GM19023 (cell line): ENCODE measurements around the gene AWAT1.
A peak's percentile ranks its signal among the peaks of the same experiment; 100 is the strongest.
"Not testable (repeated sequence)": the region's sequence is repeated elsewhere in the genome, so short reads cannot be mapped to it uniquely, and the experiment has no call there.

ENCODE experiments used
- ATAC-seq: cut with Tn5 transposase; IDR thresholded peaks from one replicate; pipeline ENCODE4 v1.9.1; 2021; ENCODE audit warnings: mild to moderate bottlenecking, moderate library complexity; ENCODE audit not compliant: unreplicated experiment

AWAT1 gene

GRCh38 chrX:70260104-70260503 is 25.6 kb downstream of the AWAT1 start, which contains the start of gene P2RY4:
P2RY4 (minus strand) TSS chrX:70260204; CDS start chrX:70259624, 580 bp downstream.
- no peak for ATAC-seq

- ATAC-seq, result no peak
Observed at GRCh38 chrX:70262952-70263567, 28.6 kb downstream of the AWAT1 start.

DNA sequence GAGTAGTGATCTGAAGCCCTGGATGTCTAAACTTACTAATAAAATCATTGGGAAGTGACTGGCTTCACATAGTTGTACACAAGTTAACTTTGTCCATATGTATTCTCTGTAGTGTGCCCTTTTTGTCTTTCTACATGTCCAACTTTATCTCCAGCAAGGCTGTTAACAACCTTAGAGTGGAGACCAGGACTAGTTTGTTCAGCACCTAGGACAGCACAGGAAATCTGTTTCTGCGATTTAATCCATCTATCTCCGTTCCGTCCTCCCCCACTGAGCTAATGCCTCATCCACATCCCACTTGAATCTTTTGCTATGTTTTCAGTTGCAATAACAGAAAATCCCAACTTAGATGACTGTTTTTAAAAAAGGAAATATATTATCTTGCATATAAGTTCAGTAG is 30.3 kb downstream of the AWAT1 start:
- no peak for ATAC-seq

DNA sequence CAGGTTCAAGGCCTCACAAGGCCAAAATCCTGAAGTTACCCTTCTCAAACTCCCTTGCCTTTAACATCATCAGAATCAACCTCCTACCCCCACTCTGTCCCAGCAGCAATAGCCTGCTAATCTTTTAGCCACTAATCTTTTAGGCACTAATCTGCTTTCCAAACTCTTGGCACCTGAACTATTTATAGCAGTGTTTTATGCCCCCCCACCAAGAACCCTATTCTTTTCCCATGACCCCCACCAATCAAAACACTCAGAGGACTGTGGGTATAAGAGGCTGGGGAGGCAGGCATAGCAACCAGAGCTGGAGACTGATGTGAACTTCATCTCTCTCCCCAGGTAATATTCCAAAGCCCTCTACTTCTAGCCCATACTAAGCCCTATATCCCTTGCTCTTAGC is 33.6 kb downstream of the AWAT1 start, which contains the start of gene ARR3:
Gene ARR3, plus strand, starts transcription at position 301 of the 400 bp plus-strand sequence. CDS start 1,052 bp downstream, outside the sequence.
- no peak for ATAC-seq

DNA sequence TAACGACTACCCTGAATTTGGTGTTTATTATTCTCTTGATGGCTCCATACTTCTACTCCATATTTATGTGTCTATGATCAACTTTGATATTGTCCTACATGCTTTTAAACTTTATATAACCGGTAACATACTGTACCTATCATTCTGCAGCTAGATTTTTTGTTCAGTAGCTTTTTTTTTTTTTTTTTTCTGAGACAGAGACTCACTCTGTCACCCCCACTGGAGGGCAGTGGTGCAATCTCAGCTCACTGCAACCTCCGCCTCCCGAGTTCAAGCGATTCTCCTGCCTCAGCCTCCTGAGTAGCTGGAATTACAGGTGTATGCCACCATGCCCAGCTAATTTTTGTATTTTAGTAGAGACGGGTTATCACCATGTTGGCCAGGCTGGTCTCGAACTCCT is 39.6 kb downstream of the AWAT1 start:
- ATAC-seq, result not testable (repeated sequence)

GRCh38 chrX:70279081-70279480 is 44.6 kb downstream of the AWAT1 start:
- no peak for ATAC-seq

GRCh38 chrX:70280573-70280972 is 46.1 kb downstream of the AWAT1 start:
- no peak for ATAC-seq

GRCh38 chrX:70281951-70282350 is 47.5 kb downstream of the AWAT1 start, which contains the start of gene RAB41:
RAB41 (plus strand) TSS chrX:70282172; CDS start chrX:70282218, 46 bp downstream.
- no peak for ATAC-seq

DNA sequence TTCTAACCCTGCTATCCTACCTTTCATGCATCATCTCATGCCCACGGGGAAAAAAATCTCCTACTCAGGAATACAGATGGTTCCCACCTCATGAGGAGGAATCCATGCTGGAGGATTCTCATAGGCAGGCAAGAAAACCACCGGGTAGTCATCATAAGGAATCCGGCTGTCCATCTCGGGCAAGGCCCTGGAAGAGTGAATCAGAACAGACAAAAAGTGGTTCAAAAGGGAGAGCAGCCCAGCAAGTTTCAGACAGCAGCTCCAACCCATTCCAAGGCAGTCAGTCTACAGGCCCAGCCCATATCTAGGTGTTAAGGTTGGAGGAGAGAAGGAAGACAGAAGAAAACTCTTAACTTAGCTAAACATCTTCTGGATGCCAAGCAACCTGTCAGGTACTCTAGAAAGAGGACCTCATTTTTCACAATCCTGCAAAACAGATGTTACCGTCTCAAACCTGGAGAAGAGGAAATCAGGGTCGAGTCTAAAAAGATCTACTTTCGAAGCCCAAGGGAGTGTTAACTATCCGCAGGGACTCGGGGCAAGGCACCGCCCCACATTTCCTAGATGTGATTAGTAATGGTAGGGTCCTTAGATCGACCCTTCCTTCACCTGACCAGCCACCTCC is 54.8 kb downstream of the AWAT1 start:
- peak; percentile 27 for ATAC-seq
